Measurements from ENCODE around the gene POTEI. TPM values are rescaled to one million over a fixed set of nuclear protein-coding genes. Genes with fewer than 3 reads are reported as not detected.
"Not testable (repeated sequence)": the region's sequence is repeated elsewhere in the genome, so short reads cannot be mapped to it uniquely, and the experiment has no call there.

The POTEI gene
- total RNA-seq (not detected), total RNA-seq (0 to 0.28 (median 0) reads per million in 172 experiments)
- not detected for polyA plus RNA-seq (2013, experiment 1 of 2)
- polyA plus RNA-seq (2013, experiment 2 of 2) = under 0.01 TPM

GRCh38 chr2:130509228-130509627 lies at the start of gene POTEI:
POTEI (minus strand) TSS chr2:130509328; CDS start chr2:130509235, 93 bp downstream.
- H3K27ac ChIP-seq (ENCODE audit: low read depth in 1 of 2, low read length in 2 of 2); H3K36me3 ChIP-seq (ENCODE audit: insufficient read depth, low read length); ATAC-seq (ENCODE audit: poor library complexity); H3K27me3 Mint-ChIP-seq; H3K9me3 Mint-ChIP-seq; CTCF ChIA-PET; H3K4me3 ChIP-seq (ENCODE audit: low read length); H3K9me3 ChIP-seq (ENCODE audit: control insufficient read depth in 1 of 2, insufficient read depth in 1 of 2, low read length in 2 of 2); H3K4me3 Mint-ChIP-seq; H3K36me3 Mint-ChIP-seq (ENCODE audit: low read depth); POLR2A ChIA-PET; H3K4me1 ChIP-seq (ENCODE audit: insufficient read depth, low read length); H3K4me1 Mint-ChIP-seq (ENCODE audit: low read depth); DNase-seq; H3K27me3 ChIP-seq (ENCODE audit: control insufficient read depth in 1 of 2, insufficient read depth in 2 of 2, low read length in 2 of 2); H3K27ac Mint-ChIP-seq; intact Hi-C loops (cut with DNase I, micrococcal nuclease): not testable (repeated sequence)

- ATAC-seq (ENCODE audit: poor library complexity); CTCF ChIA-PET; H3K36me3 ChIP-seq (ENCODE audit: insufficient read depth, low read length); DNase-seq; H3K27me3 ChIP-seq (ENCODE audit: control insufficient read depth in 1 of 2, insufficient read depth in 2 of 2, low read length in 2 of 2); H3K4me1 ChIP-seq (ENCODE audit: insufficient read depth, low read length); H3K36me3 Mint-ChIP-seq (ENCODE audit: low read depth); H3K9me3 Mint-ChIP-seq; intact Hi-C loops (cut with DNase I, micrococcal nuclease); H3K4me3 Mint-ChIP-seq; H3K27ac Mint-ChIP-seq; H3K9me3 ChIP-seq (ENCODE audit: control insufficient read depth in 1 of 2, insufficient read depth in 1 of 2, low read length in 2 of 2); H3K4me1 Mint-ChIP-seq (ENCODE audit: low read depth); POLR2A ChIA-PET; H3K27me3 Mint-ChIP-seq; H3K4me3 ChIP-seq (ENCODE audit: low read length); H3K27ac ChIP-seq (ENCODE audit: low read depth in 1 of 2, low read length in 2 of 2): not testable (repeated sequence)
Observed at GRCh38 chr2:130556441-130556840, 47.3 kb upstream of the POTEI start.

- H3K36me3 ChIP-seq (ENCODE audit: insufficient read depth, low read length); H3K9me3 Mint-ChIP-seq; intact Hi-C loops (cut with DNase I, micrococcal nuclease); DNase-seq; POLR2A ChIA-PET; H3K27me3 ChIP-seq (ENCODE audit: control insufficient read depth in 1 of 2, insufficient read depth in 2 of 2, low read length in 2 of 2); H3K4me1 ChIP-seq (ENCODE audit: insufficient read depth, low read length); H3K9me3 ChIP-seq (ENCODE audit: control insufficient read depth in 1 of 2, insufficient read depth in 1 of 2, low read length in 2 of 2); H3K4me3 ChIP-seq (ENCODE audit: low read length); H3K4me3 Mint-ChIP-seq; H3K27ac ChIP-seq (ENCODE audit: low read depth in 1 of 2, low read length in 2 of 2); H3K27me3 Mint-ChIP-seq; H3K36me3 Mint-ChIP-seq (ENCODE audit: low read depth); H3K27ac Mint-ChIP-seq; H3K4me1 Mint-ChIP-seq (ENCODE audit: low read depth); CTCF ChIA-PET; ATAC-seq (ENCODE audit: poor library complexity): not testable (repeated sequence)
Observed at GRCh38 chr2:130554178-130554577, 45.0 kb upstream of the POTEI start.

GRCh38 chr2:130549475-130549874 lies 40.3 kb upstream of the POTEI start:
- POLR2A ChIA-PET; intact Hi-C loops (cut with DNase I, micrococcal nuclease); H3K36me3 ChIP-seq (ENCODE audit: insufficient read depth, low read length); H3K4me1 ChIP-seq (ENCODE audit: insufficient read depth, low read length); DNase-seq; H3K4me1 Mint-ChIP-seq (ENCODE audit: low read depth); H3K27me3 ChIP-seq (ENCODE audit: control insufficient read depth in 1 of 2, insufficient read depth in 2 of 2, low read length in 2 of 2); H3K36me3 Mint-ChIP-seq (ENCODE audit: low read depth); H3K4me3 Mint-ChIP-seq; H3K27ac ChIP-seq (ENCODE audit: low read depth in 1 of 2, low read length in 2 of 2); H3K9me3 Mint-ChIP-seq; CTCF ChIA-PET; ATAC-seq (ENCODE audit: poor library complexity); H3K27ac Mint-ChIP-seq; H3K9me3 ChIP-seq (ENCODE audit: control insufficient read depth in 1 of 2, insufficient read depth in 1 of 2, low read length in 2 of 2); H3K27me3 Mint-ChIP-seq; H3K4me3 ChIP-seq (ENCODE audit: low read length): not testable (repeated sequence)

GRCh38 chr2:130548418-130548817 lies 39.3 kb upstream of the POTEI start:
- CTCF ChIA-PET; H3K9me3 ChIP-seq (ENCODE audit: control insufficient read depth in 1 of 2, insufficient read depth in 1 of 2, low read length in 2 of 2); H3K27me3 Mint-ChIP-seq; H3K27ac ChIP-seq (ENCODE audit: low read depth in 1 of 2, low read length in 2 of 2); DNase-seq; H3K4me1 ChIP-seq (ENCODE audit: insufficient read depth, low read length); H3K9me3 Mint-ChIP-seq; H3K36me3 ChIP-seq (ENCODE audit: insufficient read depth, low read length); H3K36me3 Mint-ChIP-seq (ENCODE audit: low read depth); H3K27ac Mint-ChIP-seq; POLR2A ChIA-PET; H3K4me3 ChIP-seq (ENCODE audit: low read length); ATAC-seq (ENCODE audit: poor library complexity); H3K4me1 Mint-ChIP-seq (ENCODE audit: low read depth); H3K4me3 Mint-ChIP-seq; H3K27me3 ChIP-seq (ENCODE audit: control insufficient read depth in 1 of 2, insufficient read depth in 2 of 2, low read length in 2 of 2); intact Hi-C loops (cut with DNase I, micrococcal nuclease): not testable (repeated sequence)

GRCh38 chr2:130544978-130545377 lies 35.9 kb upstream of the POTEI start:
- H3K36me3 ChIP-seq (ENCODE audit: insufficient read depth, low read length); DNase-seq; ATAC-seq (ENCODE audit: poor library complexity); H3K4me3 Mint-ChIP-seq; CTCF ChIA-PET; H3K27ac Mint-ChIP-seq; H3K27me3 ChIP-seq (ENCODE audit: control insufficient read depth in 1 of 2, insufficient read depth in 2 of 2, low read length in 2 of 2); H3K27me3 Mint-ChIP-seq; H3K4me1 ChIP-seq (ENCODE audit: insufficient read depth, low read length); H3K4me1 Mint-ChIP-seq (ENCODE audit: low read depth); H3K9me3 ChIP-seq (ENCODE audit: control insufficient read depth in 1 of 2, insufficient read depth in 1 of 2, low read length in 2 of 2); H3K9me3 Mint-ChIP-seq; H3K4me3 ChIP-seq (ENCODE audit: low read length); H3K36me3 Mint-ChIP-seq (ENCODE audit: low read depth); intact Hi-C loops (cut with DNase I, micrococcal nuclease); H3K27ac ChIP-seq (ENCODE audit: low read depth in 1 of 2, low read length in 2 of 2); POLR2A ChIA-PET: not testable (repeated sequence)

GRCh38 chr2:130543785-130544528 lies 34.8 kb upstream of the POTEI start:
- H3K9me3 ChIP-seq (ENCODE audit: control insufficient read depth in 1 of 2, insufficient read depth in 1 of 2, low read length in 2 of 2); H3K4me1 ChIP-seq (ENCODE audit: insufficient read depth, low read length); intact Hi-C loops (cut with DNase I, micrococcal nuclease); H3K27me3 ChIP-seq (ENCODE audit: control insufficient read depth in 1 of 2, insufficient read depth in 2 of 2, low read length in 2 of 2); ATAC-seq (ENCODE audit: poor library complexity); H3K4me1 Mint-ChIP-seq (ENCODE audit: low read depth); H3K4me3 Mint-ChIP-seq; H3K27ac ChIP-seq (ENCODE audit: low read depth in 1 of 2, low read length in 2 of 2); H3K4me3 ChIP-seq (ENCODE audit: low read length); H3K27me3 Mint-ChIP-seq; H3K36me3 ChIP-seq (ENCODE audit: insufficient read depth, low read length); POLR2A ChIA-PET; H3K36me3 Mint-ChIP-seq (ENCODE audit: low read depth); H3K27ac Mint-ChIP-seq; DNase-seq; CTCF ChIA-PET; H3K9me3 Mint-ChIP-seq: not testable (repeated sequence)
